SK-N-SH (cell line): ENCODE measurements around the gene PCDHGA1. TPM values are rescaled to one million over a fixed set of nuclear protein-coding genes. Genes with fewer than 3 reads are reported as not detected.

Experiments
- CTCF ChIA-PET: fragments of 300-600, 350-600 bp; formaldehyde crosslinking; extraction: SDS; loops from one replicate; lab custom pipeline; 2021; lab: Yijun Ruan, JAX
- POLR2A ChIA-PET: fragments of 350-600 bp; sonication (Branson Sonifier 250); formaldehyde crosslinking; extraction: SDS; loops from one replicate; lab custom pipeline; 2020; ENCODE audit warnings: antibody characterized with exemption, inconsistent platforms; lab: Yijun Ruan, JAX
- DNase-seq: peaks from one replicate; pipeline ENCODE4 v3.0.0; 2012
- H2AFZ ChIP-seq: fragments of 200-600 bp; sonication (generic); 2 replicates; pipeline ENCODE4 v1.8.1; 2016; ENCODE audit warnings: antibody characterized with exemption, mild to moderate bottlenecking, low read depth
- H3F3A ChIP-seq: fragments of 200-600 bp; sonication (generic); replicated peaks from 2 replicates; pipeline ENCODE3; 2016; ENCODE audit warnings: antibody characterized with exemption, mild to moderate bottlenecking; ENCODE audit not compliant: insufficient read depth
- H3K27ac ChIP-seq, 2 experiments: fragments of 200-500 bp in 1 of 2; fragments of 200-600 bp in 1 of 2; sonication (Bioruptor generic) in 1 of 2; sonication (generic), shearing (Covaris generic) in 1 of 2; 2 replicates each; pipeline versions ENCODE4 v1.5.1 to v1.6.1; 2014 to 2016; ENCODE audit warnings: low read depth in 2 of 2, inconsistent platforms in 1 of 2, low read length in 1 of 2, mild to moderate bottlenecking in 1 of 2, mixed read lengths in 1 of 2
- H3K27me3 ChIP-seq: fragments of 200-600 bp; sonication (generic), shearing (Covaris generic); 2 replicates; pipeline ENCODE4 v1.6.1; 2016; ENCODE audit warnings: mixed run types; ENCODE audit not compliant: insufficient read depth
- H3K36me3 ChIP-seq, 2 experiments: fragments of 200-500 bp in 1 of 2; fragments of 200-600 bp in 1 of 2; sonication (Bioruptor generic) in 1 of 2; sonication (generic) in 1 of 2; replicated peaks in 1 of 2; 2 replicates each; pipeline versions ENCODE3 to v1.5.1; 2014 to 2016; ENCODE audit warnings: low read length in 1 of 2, mild to moderate bottlenecking in 1 of 2; ENCODE audit not compliant: insufficient read depth in 2 of 2, control insufficient read depth in 1 of 2
- H3K4me1 ChIP-seq, 2 experiments: fragments of 200-500 bp in 1 of 2; fragments of 200-600 bp in 1 of 2; sonication (Bioruptor generic) in 1 of 2; sonication (generic), shearing (Covaris generic) in 1 of 2; 2 replicates each; pipeline versions ENCODE4 v1.5.1 to v1.6.1; 2014 to 2016; ENCODE audit warnings: low read depth in 1 of 2, low read length in 1 of 2, mixed run types in 1 of 2; ENCODE audit not compliant: insufficient read depth in 2 of 2, control insufficient read depth in 1 of 2
- H3K4me2 ChIP-seq: fragments of 200-600 bp; sonication (generic), shearing (Covaris generic); 2 replicates; pipeline ENCODE4 v1.6.1; 2017; ENCODE audit warnings: mixed run types
- H3K4me3 ChIP-seq, 2 experiments: fragments of 200-500 bp in 1 of 2; fragments of 200-600 bp in 1 of 2; sonication (Bioruptor generic) in 1 of 2; sonication (generic), shearing (Covaris generic) in 1 of 2; 2 replicates each; pipeline versions ENCODE4 v1.5.1 to v1.8.1; 2014 to 2016; ENCODE audit warnings: low read depth in 2 of 2, inconsistent platforms in 1 of 2, low read length in 1 of 2, mild to moderate bottlenecking in 1 of 2, mixed read lengths in 1 of 2, moderate library complexity in 1 of 2
- H3K79me2 ChIP-seq: fragments of 200-600 bp; sonication (generic); 2 replicates; pipeline ENCODE4 v1.8.1; 2017; ENCODE audit warnings: mild to moderate bottlenecking; ENCODE audit not compliant: insufficient read depth
- H3K9ac ChIP-seq: fragments of 200-600 bp; sonication (generic); 2 replicates; pipeline ENCODE4 v1.6.1; 2017; ENCODE audit warnings: mixed run types
- H3K9me2 ChIP-seq: fragments of 200-600 bp; sonication (generic); 2 replicates; pipeline ENCODE4 v1.6.1; 2017; ENCODE audit warnings: mixed run types
- H3K9me3 ChIP-seq: fragments of 200-600 bp; sonication (generic); 2 replicates; pipeline ENCODE4 v1.6.1; 2017; ENCODE audit warnings: mixed run types, mild to moderate bottlenecking, moderate library complexity
- H4K20me1 ChIP-seq: fragments of 200-600 bp; sonication (generic); 2 replicates; pipeline ENCODE4 v1.6.1; 2017; ENCODE audit warnings: mild to moderate bottlenecking, mixed run types; ENCODE audit not compliant: insufficient read depth
- CHD2 ChIP-seq: fragments of 150-350 bp; IDR thresholded peaks from 2 replicates; pipeline ENCODE4 v1.6.1; 2018; ENCODE audit warnings: low read length; ENCODE audit not compliant: partially characterized antibody
- EP300 ChIP-seq, 2 experiments: IDR thresholded peaks; 2 replicates each; pipeline versions ENCODE4 v1.4.0 to v1.6.1; 2012; ENCODE audit warnings: borderline replicate concordance in 1 of 2, low read depth in 1 of 2, low read length in 1 of 2
- EZH2phosphoT487 ChIP-seq: fragments of 200-600 bp; sonication (generic); IDR thresholded peaks from 2 replicates; pipeline ENCODE4 v1.6.1; 2017; ENCODE audit warnings: low read depth, mixed run types, mild to moderate bottlenecking, antibody characterized with exemption, moderate library complexity, borderline replicate concordance
- FOXJ3 ChIP-seq: sonication (generic); formaldehyde crosslinking; IDR thresholded peaks from 2 replicates; pipeline ENCODE4 v1.5.1; 2020; ENCODE audit warnings: mild to moderate bottlenecking, missing genetic modification reagents
- FOXM1 ChIP-seq: IDR thresholded peaks from 2 replicates; pipeline ENCODE4 v1.4.0; 2012; ENCODE audit warnings: low read depth, mild to moderate bottlenecking
- GABPA ChIP-seq: IDR thresholded peaks from 2 replicates; pipeline ENCODE4 v1.4.0; 2012; ENCODE audit warnings: low read depth, mild to moderate bottlenecking
- GATA2 ChIP-seq: sonication (generic); formaldehyde crosslinking; IDR thresholded peaks from 2 replicates; pipeline ENCODE4 v1.5.0; 2020; ENCODE audit warnings: mild to moderate bottlenecking, missing genetic modification reagents
- IRF3 ChIP-seq: fragments of 150-350 bp; IDR thresholded peaks from 2 replicates; pipeline ENCODE4 v1.6.1; 2016; ENCODE audit warnings: mild to moderate bottlenecking, low read depth, low read length
- MAX ChIP-seq: IDR thresholded peaks from 2 replicates; pipeline ENCODE4 v1.4.0; 2012; ENCODE audit warnings: low read depth
- MEF2A ChIP-seq: IDR thresholded peaks from 2 replicates; pipeline ENCODE4 v1.4.0; 2012; ENCODE audit warnings: low read depth, borderline replicate concordance
- MXI1 ChIP-seq: IDR thresholded peaks from 2 replicates; pipeline ENCODE4 v1.6.1; 2012; ENCODE audit warnings: mild to moderate bottlenecking, low read depth, low read length, improper control_type of control experiment
- PBX3 ChIP-seq: IDR thresholded peaks from 2 replicates; pipeline ENCODE4; 2012
- RAD21 ChIP-seq: IDR thresholded peaks from 2 replicates; pipeline ENCODE4 v1.6.1; 2012; ENCODE audit warnings: mild to moderate bottlenecking, low read length
- RXRA ChIP-seq: IDR thresholded peaks from 2 replicates; pipeline ENCODE4 v1.4.0; 2012; ENCODE audit warnings: low read depth, mild to moderate bottlenecking, borderline replicate concordance
- SIN3A ChIP-seq: IDR thresholded peaks from 2 replicates; pipeline ENCODE4 v1.6.1; 2012; ENCODE audit warnings: low read depth, mild to moderate bottlenecking, low read length, moderate library complexity, borderline replicate concordance
- TCF12 ChIP-seq: IDR thresholded peaks from 2 replicates; pipeline ENCODE4 v1.4.0; 2012
- TEAD4 ChIP-seq: IDR thresholded peaks from 2 replicates; pipeline ENCODE4 v1.4.0; 2012; ENCODE audit warnings: mild to moderate bottlenecking, borderline replicate concordance; ENCODE audit not compliant: insufficient read depth
- USF2 ChIP-seq: fragments of 150-350 bp; IDR thresholded peaks from 2 replicates; pipeline ENCODE4 v1.6.1; 2017; ENCODE audit warnings: antibody characterized with exemption, low read length, low read depth, borderline replicate concordance
- YY1 ChIP-seq: IDR thresholded peaks from 2 replicates; pipeline ENCODE4 v1.4.0; 2012; ENCODE audit warnings: low read depth, mild to moderate bottlenecking
- WGBS: methylation state at CpG from one replicate; pipeline ENCODE4 v1.1.6; 2017; ENCODE audit warnings: low lambda C conversion rate; 5-methylcytosine and 5-hydroxymethylcytosine counted together
- polyA plus RNA-seq, 3 experiments: library from polyadenylated mRNA; depleted of rRNA; stranded (reverse); fragments of >200 nt; gene quantifications; 2 replicates each; pipeline ENCODE4 v1.2.3, GENCODE V29; 2012

Gene PCDHGA1
- polyA plus RNA-seq, 1 of the 3 experiments (the other 2 are of a cell fraction) = 1.2 TPM

- WGBS = 64% methylated on average over 21 of the region's 21 CpGs
- H3K79me2 ChIP-seq = 0 out of 2 replicates have a peak, but pooled peaks cover 5% of the 10 kb centered on the region
- no peaks in the 10 kb centered on the region for H4K20me1 ChIP-seq
- no peak for DNase-seq
- CTCF ChIA-PET = interaction anchor here (1.0 to 2.2 kb wide), 11 partner anchors 12 to 261 kb away, joined by 3 to 16 read pairs (median 5); partner anchors contain the start of genes PCDHB14 and PCDHB4
- H3K27ac ChIP-seq = no peak overlapping the region; a peak in 1 of 4 replicates
- no peaks in the 10 kb centered on the region for H3F3A ChIP-seq
- no peaks in the 10 kb centered on the region; a peak in 1 of 4 replicates for H3K4me1 ChIP-seq
- no peaks in the 10 kb centered on the region for H3K27me3 ChIP-seq
- peak overlapping the region; percentile 58; the same call in 1 of the 2 replicates for H3K4me2 ChIP-seq
- H2AFZ ChIP-seq = peak overlapping the region; percentile 76; the same call in 1 of the 2 replicates
- POLR2A ChIA-PET = interaction anchor here (1.2 to 1.5 kb wide), 2 partner anchors 174 to 177 kb away, joined by 4 to 6 read pairs; no protein-coding TSS in a partner anchor
- no peak overlapping the region for H3K9ac ChIP-seq
- TF ChIP-seq CHD2 (no peak), PBX3 (no peak), GABPA (no peak), FOXJ3 (CRISPR knock-in tag) (no peak), EP300 (IDR thresholded peaks at IDR 0.05; ENCODE audit: borderline replicate concordance in 1 of 2, low read depth in 1 of 2, low read length in 1 of 2) (no peak), EZH2phosphoT487 (no peak), GATA2 (CRISPR knock-in tag) (no peak), YY1 (no peak), USF2 (no peak), RXRA (no peak), RAD21 (no peak)
- H3K4me3 ChIP-seq = peak overlapping the region; percentile 53 to 62
- 0 out of 2 replicates have a peak, but pooled peaks cover under 1% of the 10 kb centered on the region for H3K9me3 ChIP-seq
- no peaks in the 10 kb centered on the region for H3K9me2 ChIP-seq
- H3K36me3 ChIP-seq = peaks cover 0 to 4% of the 10 kb centered on the region in 2 experiments
These were observed 53.0 kb downstream of the PCDHGA1 start for GRCh38 chr5:141383345-141383744.

- Histone ChIP-seq H3K4me3 (peak overlapping the region in 1 of 2 experiments; percentile 3; a peak in 1 of 4 replicates), H3K9me3 (0 out of 2 replicates have a peak, but pooled peaks cover 3% of the 10 kb centered on the region), H2AFZ (no peak overlapping the region), H3K9ac (no peak overlapping the region), H3K4me2 (no peak overlapping the region), H4K20me1 (no peaks in the 10 kb centered on the region), H3K36me3 (peaks cover 0 to 4% of the 10 kb centered on the region in 2 experiments), H3K27ac (no peak overlapping the region), H3K4me1 (no peaks in the 10 kb centered on the region; a peak in 1 of 4 replicates), H3K9me2 (no peaks in the 10 kb centered on the region), H3K79me2 (0 out of 2 replicates have a peak, but pooled peaks cover 5% of the 10 kb centered on the region), H3F3A (no peaks in the 10 kb centered on the region), H3K27me3 (no peaks in the 10 kb centered on the region)
- POLR2A ChIA-PET = no interaction called here
- CTCF ChIA-PET = interaction anchor here (1.6 to 1.7 kb wide), 2 partner anchors 65 to 140 kb away, joined by 3 read pairs; partner anchors contain the start of gene TAF7
- WGBS = 76% methylated on average over 34 of the region's 43 CpGs
- DNase-seq = no peak
- TF ChIP-seq FOXM1 = no peak
- no peak for TF ChIP-seq SIN3A
- TF ChIP-seq EP300 (IDR thresholded peaks at IDR 0.05; ENCODE audit: borderline replicate concordance in 1 of 2, low read depth in 1 of 2, low read length in 1 of 2) = no peak
- TF ChIP-seq MXI1 = no peak
- no peak for TF ChIP-seq MEF2A
- no peak for TF ChIP-seq TCF12
- TF ChIP-seq TEAD4 = no peak
- no peak for TF ChIP-seq IRF3
- no peak for TF ChIP-seq MAX
- TF ChIP-seq FOXJ3 (CRISPR knock-in tag) = no peak
- no peak for TF ChIP-seq EZH2phosphoT487
- no peak for TF ChIP-seq CHD2
- TF ChIP-seq RXRA = no peak
- no peak for TF ChIP-seq USF2
- TF ChIP-seq GABPA = no peak
- no peak for TF ChIP-seq GATA2 (CRISPR knock-in tag)
These were observed 54.4 kb downstream of the PCDHGA1 start for GRCh38 chr5:141384471-141385267.
